ENCODE data around the gene STAG2.

DNA sequence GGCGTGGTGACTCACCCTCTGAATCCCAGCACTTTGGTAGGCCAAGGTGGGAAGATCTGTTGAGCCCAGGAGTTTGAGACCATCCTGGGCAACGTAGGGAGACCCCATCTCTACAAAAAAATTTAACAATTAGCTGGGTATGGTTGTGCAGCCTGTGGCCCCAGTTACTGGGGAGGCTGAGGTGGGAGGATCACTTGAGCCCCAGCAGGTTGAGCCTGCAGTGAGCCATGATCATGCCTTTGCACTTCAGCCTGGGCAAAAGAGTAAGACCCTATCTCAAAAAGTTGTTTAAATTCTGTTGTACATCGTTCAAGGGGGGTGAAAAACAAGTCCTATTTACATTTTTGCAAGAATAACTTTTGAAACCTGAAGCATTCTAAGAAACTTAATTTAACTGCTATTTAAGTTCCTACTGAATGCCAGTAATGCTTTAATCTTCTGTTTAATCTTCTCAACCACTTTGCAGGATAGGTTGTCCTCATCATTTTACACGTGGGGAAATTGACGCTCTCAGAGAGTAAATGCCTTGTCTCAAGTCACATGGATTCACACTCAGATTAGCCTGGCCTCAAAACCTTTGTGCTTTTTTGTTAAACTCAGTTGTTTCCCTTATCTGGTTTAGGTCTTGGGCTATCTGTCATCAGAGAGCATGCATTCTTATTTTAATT, 7.0 kb downstream of the STAG2 start:
- TF ChIP-seq FOXK2 (IDR thresholded peaks at IDR 0.05) (no peak), FOXM1 (IDR thresholded peaks at IDR 0.05; ENCODE audit: borderline replicate concordance) (no peak), LEF1 (IDR thresholded peaks at IDR 0.05; ENCODE audit: borderline replicate concordance) (no peak), SUZ12 (IDR thresholded peaks at IDR 0.05) (no peak), NFRKB (IDR thresholded peaks at IDR 0.05) (no peak), TARDBP (IDR thresholded peaks at IDR 0.05) (no peak), BHLHE40 (IDR thresholded peaks at IDR 0.05; ENCODE audit: borderline replicate concordance) (no peak), CTBP1 (IDR thresholded peaks at IDR 0.05; ENCODE audit: borderline replicate concordance) (no peak), ELF4 (IDR thresholded peaks at IDR 0.05) (no peak), SP1 (IDR thresholded peaks at IDR 0.05) (no peak), FOXA1 (IDR thresholded peaks at IDR 0.05) (no peak), L3MBTL2 (conservative IDR thresholded peaks at IDR 0.05) (peak; percentile 65), ARNT (IDR thresholded peaks at IDR 0.05) (no peak)
- TF ChIP-seq, protein P1, sequence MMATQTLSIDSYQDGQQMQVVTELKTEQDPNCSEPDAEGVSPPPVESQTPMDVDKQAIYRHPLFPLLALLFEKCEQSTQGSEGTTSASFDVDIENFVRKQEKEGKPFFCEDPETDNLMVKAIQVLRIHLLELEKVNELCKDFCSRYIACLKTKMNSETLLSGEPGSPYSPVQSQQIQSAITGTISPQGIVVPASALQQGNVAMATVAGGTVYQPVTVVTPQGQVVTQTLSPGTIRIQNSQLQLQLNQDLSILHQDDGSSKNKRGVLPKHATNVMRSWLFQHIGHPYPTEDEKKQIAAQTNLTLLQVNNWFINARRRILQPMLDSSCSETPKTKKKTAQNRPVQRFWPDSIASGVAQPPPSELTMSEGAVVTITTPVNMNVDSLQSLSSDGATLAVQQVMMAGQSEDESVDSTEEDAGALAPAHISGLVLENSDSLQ (IDR thresholded peaks at IDR 0.05), result no peak

Data from HEK293T (cell line).